CD14-positive monocyte (primary cell): ENCODE measurements around the gene OSCP1. TPM values are rescaled to one million over a fixed set of nuclear protein-coding genes. Genes with fewer than 3 reads are reported as not detected.

ENCODE experiments used
- DNase-seq, 3 donors: peaks; one replicate each; pipeline ENCODE4 v3.0.0-alpha.2; 2011 to 2022
- H2AFZ ChIP-seq: 2 replicates; pipeline ENCODE4 v1.6.0; 2012; ENCODE audit warnings: mild to moderate bottlenecking, low read depth, low read length, inconsistent platforms; ENCODE audit not compliant: insufficient read depth, poor library complexity, severe bottlenecking
- H3K27ac ChIP-seq, 2 donors: 1 replicate in 1 of 2; 2 replicates in 1 of 2; pipeline ENCODE4 v1.5.1; 2012 to 2013; ENCODE audit warnings: low read length in 2 of 2, control low read depth in 1 of 2, inconsistent platforms in 1 of 2, low read depth in 1 of 2, mild to moderate bottlenecking in 1 of 2
- H3K27me3 ChIP-seq, 2 donors: one replicate each; pipeline versions ENCODE4 v1.6.0 to v1.6.1; 2011 to 2013; ENCODE audit warnings: low read length in 2 of 2; ENCODE audit not compliant: control insufficient read depth in 2 of 2, insufficient read depth in 2 of 2
- H3K36me3 ChIP-seq, 2 donors: replicated peaks in 1 of 2; 1 replicate in 1 of 2; 2 replicates in 1 of 2; pipeline versions ENCODE4 v1.5.1 to v1.6.1; 2012 to 2013; ENCODE audit warnings: low read length in 2 of 2, control low read depth in 1 of 2, inconsistent platforms in 1 of 2, mild to moderate bottlenecking in 1 of 2; ENCODE audit not compliant: insufficient read depth in 2 of 2, control insufficient read depth in 1 of 2
- H3K4me1 ChIP-seq, 2 donors: 1 replicate in 1 of 2; 2 replicates in 1 of 2; pipeline versions ENCODE4 v1.5.1 to v1.6.1; 2012 to 2013; ENCODE audit warnings: low read length in 2 of 2, control low read depth in 1 of 2, inconsistent platforms in 1 of 2, mild to moderate bottlenecking in 1 of 2, moderate library complexity in 1 of 2; ENCODE audit not compliant: insufficient read depth in 2 of 2, control insufficient read depth in 1 of 2
- H3K4me2 ChIP-seq: replicated peaks from 2 replicates; pipeline ENCODE3; 2012; ENCODE audit warnings: low read length, moderate library complexity, mild to moderate bottlenecking; ENCODE audit not compliant: poor library complexity, severe bottlenecking; ENCODE audit errors: extremely low read depth
- H3K4me3 ChIP-seq, 3 experiments: fragments of 200-600 bp in 1 of 3; sonication (generic) in 1 of 3; replicated peaks in 1 of 3; 1 replicate in 2 of 3; 2 replicates in 1 of 3; pipeline ENCODE4 v1.5.1; 2011 to 2013; ENCODE audit warnings: low read length in 3 of 3, mild to moderate bottlenecking in 3 of 3, control low read depth in 2 of 3, low read depth in 2 of 3, inconsistent platforms in 1 of 3, moderate library complexity in 1 of 3
- H3K79me2 ChIP-seq: 2 replicates; pipeline ENCODE4 v1.6.0; 2012; ENCODE audit warnings: mild to moderate bottlenecking, control low read depth, inconsistent platforms, low read length, moderate library complexity; ENCODE audit not compliant: insufficient read depth
- H3K9ac ChIP-seq: 2 replicates; pipeline ENCODE4 v1.6.0; 2017; ENCODE audit warnings: low read length, mild to moderate bottlenecking; ENCODE audit not compliant: insufficient read depth, poor library complexity, severe bottlenecking
- H3K9me3 ChIP-seq, 2 donors: replicated peaks in 1 of 2; 1 replicate in 1 of 2; 2 replicates in 1 of 2; pipeline versions ENCODE4 v1.5.1 to v1.6.1; 2012 to 2013; ENCODE audit warnings: low read length in 2 of 2, control low read depth in 1 of 2; ENCODE audit not compliant: control insufficient read depth in 1 of 2, insufficient read depth in 1 of 2
- H4K20me1 ChIP-seq: 2 replicates; pipeline ENCODE4 v1.6.0; 2012; ENCODE audit warnings: mild to moderate bottlenecking, low read length, control low read depth, moderate library complexity; ENCODE audit not compliant: insufficient read depth
- H3K27ac Mint-ChIP-seq, 7 donors: one replicate each; pipeline ENCODE4 v1.8.0; 2020; ENCODE audit warnings: mild to moderate bottlenecking in 7 of 7, mixed read lengths in 7 of 7, moderate library complexity in 6 of 7, inconsistent platforms in 2 of 7
- H3K27me3 Mint-ChIP-seq, 3 donors: one replicate each; pipeline ENCODE4 v1.8.0; 2021 to 2022; ENCODE audit warnings: low read depth in 3 of 3, mild to moderate bottlenecking in 3 of 3, mixed read lengths in 3 of 3, moderate library complexity in 3 of 3, inconsistent platforms in 1 of 3
- H3K36me3 Mint-ChIP-seq, 2 donors: one replicate each; pipeline ENCODE4 v1.8.0; 2020; ENCODE audit warnings: mixed read lengths in 2 of 2, inconsistent platforms in 1 of 2, mild to moderate bottlenecking in 1 of 2
- H3K4me1 Mint-ChIP-seq: one replicate; pipeline ENCODE4 v1.8.0; 2020; ENCODE audit warnings: mild to moderate bottlenecking, mixed read lengths
- H3K4me3 Mint-ChIP-seq, 2 donors: one replicate each; pipeline ENCODE4 v1.8.0; 2020; ENCODE audit warnings: mild to moderate bottlenecking in 2 of 2, mixed read lengths in 2 of 2, moderate library complexity in 1 of 2
- H3K9me3 Mint-ChIP-seq, 7 donors: one replicate each; pipeline ENCODE4 v1.8.0; 2020 to 2022; ENCODE audit warnings: mixed read lengths in 7 of 7, mild to moderate bottlenecking in 6 of 7, moderate library complexity in 6 of 7, inconsistent platforms in 2 of 7
- CTCF ChIP-seq: fragments of 200-600 bp; IDR thresholded peaks from one replicate; pipeline ENCODE4 v1.8.0; 2022; ENCODE audit warnings: antibody characterized with exemption, mild to moderate bottlenecking
- WGBS: methylation state at CpG from one replicate; pipeline ENCODE4 v1.1.5; 2013; ENCODE audit warnings: missing lambda C conversion rate; ENCODE audit not compliant: insufficient coverage; 5-methylcytosine and 5-hydroxymethylcytosine counted together
- intact Hi-C, 2 donors: fragments of 100-400 bp; cut with micrococcal nuclease; formaldehyde crosslinking; loops; one replicate each; pipeline versions ENCODE4 v1.15.0 to v1.15.1; 2023
- polyA minus RNA-seq: library from RNA; depleted of rRNA, polyadenylated mRNA; stranded (reverse); fragments of >200 nt; gene quantifications from 2 replicates; pipeline ENCODE4 v1.2.3, GENCODE V29; 2012
- polyA plus RNA-seq, 3 donors: library from polyadenylated mRNA; depleted of rRNA in 1 of 3; unstranded in 2 of 3; stranded (reverse) in 1 of 3; fragments of 300-500 nt in 2 of 3; fragments of >200 nt in 1 of 3; fragmentation: Illumina TruSeq in 2 of 3; gene quantifications; 1 replicate in 2 of 3; 2 replicates in 1 of 3; pipeline ENCODE4 v1.2.3, GENCODE V29; 2012 to 2021
- total RNA-seq, 12 experiments: library from RNA in 1 of 12; stranded (reverse) in 1 of 12; fragments of 120-200 nt in 1 of 12; gene quantifications; one replicate each; pipeline ENCODE4 v1.2.4 and lab custom pipeline; 2013 to 2026; ENCODE audit warnings: mixed read lengths in 6 of 12, inconsistent platforms in 1 of 12

The OSCP1 gene, protein sequence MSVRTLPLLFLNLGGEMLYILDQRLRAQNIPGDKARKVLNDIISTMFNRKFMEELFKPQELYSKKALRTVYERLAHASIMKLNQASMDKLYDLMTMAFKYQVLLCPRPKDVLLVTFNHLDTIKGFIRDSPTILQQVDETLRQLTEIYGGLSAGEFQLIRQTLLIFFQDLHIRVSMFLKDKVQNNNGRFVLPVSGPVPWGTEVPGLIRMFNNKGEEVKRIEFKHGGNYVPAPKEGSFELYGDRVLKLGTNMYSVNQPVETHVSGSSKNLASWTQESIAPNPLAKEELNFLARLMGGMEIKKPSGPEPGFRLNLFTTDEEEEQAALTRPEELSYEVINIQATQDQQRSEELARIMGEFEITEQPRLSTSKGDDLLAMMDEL
- 0.48 TPM for total RNA-seq (2013)
- polyA plus RNA-seq = under 1 TPM in 2 of 3 donors, not detected in 1; 0.12 to 0.82 TPM
- polyA minus RNA-seq = 0.28 TPM in 1 of 2 replicates, not detected in the other
- total RNA-seq (lab: John Stamatoyannopoulos, UW) = 0.29 to 2.3 (median 0.85) reads per million in 11 experiments

DNA sequence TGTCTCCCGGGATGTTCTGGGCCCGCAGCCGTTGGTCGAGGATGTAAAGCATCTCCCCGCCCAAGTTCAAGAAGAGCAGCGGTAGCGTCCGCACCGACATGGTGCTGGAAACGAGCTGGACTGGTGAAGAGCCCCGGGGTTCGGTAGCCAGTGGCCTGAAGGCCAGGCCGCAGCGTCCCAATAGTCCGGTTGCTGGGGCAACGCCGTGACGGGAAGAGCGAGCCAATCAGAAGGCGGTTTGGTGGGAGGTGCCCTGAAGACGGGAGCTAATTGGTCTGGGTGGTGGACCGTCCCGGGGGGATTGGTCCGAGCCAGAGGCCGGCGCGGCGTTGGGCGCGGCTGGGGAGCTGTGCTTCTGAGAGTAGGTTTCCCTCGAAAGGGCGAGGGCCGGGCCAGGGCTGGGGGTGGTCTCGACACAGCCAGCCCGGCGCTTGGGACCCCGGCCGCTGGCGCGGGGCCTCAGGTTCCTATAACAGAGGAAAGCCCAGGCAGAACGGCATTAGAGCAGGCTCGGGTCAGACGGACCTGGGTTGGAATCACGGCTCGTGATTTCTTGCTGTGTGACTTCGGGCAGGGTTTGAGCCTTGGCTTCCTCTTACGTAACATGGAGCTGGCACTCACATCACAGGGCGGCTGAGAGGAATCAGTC is at the start of gene OSCP1:
TSS of gene OSCP1 (minus strand) at position 182 of the 649 bp plus-strand sequence. CDS start at position 100, 82 bp downstream.
- Histone ChIP-seq H3K4me2 (peak within 1 kb of the TSS; percentile 75), H3K4me3 (peak within 1 kb of the TSS; percentile 32 to 74 (median 48)), H2AFZ (peak within 1 kb of the TSS; percentile 89), H3K9me3 (no peaks in the 10 kb centered on the region), H3K4me1 (peaks cover 28 to 36% of the 10 kb centered on the region in 2 donors), H3K9ac (peak within 1 kb of the TSS; percentile 74), H3K27ac (peak within 1 kb of the TSS; percentile 85 to 94), H3K36me3 (peaks cover 9 to 16% of the 10 kb centered on the region in 2 donors), H3K79me2 (no peaks in the 10 kb centered on the region), H3K27me3 (no peaks in the 10 kb centered on the region), H4K20me1 (no peaks in the 10 kb centered on the region)
- intact Hi-C loops = no loop called here
- TF ChIP-seq CTCF = no peak
- DNase-seq = peak; percentile 95 to 97 (median 95)
- Mint-ChIP-seq H3K9me3 (no peaks in the 10 kb centered on the region), H3K27ac (peak within 1 kb of the TSS; percentile 91 to 97 (median 96)), H3K27me3 (peaks cover 1 to 18% (median 3%) of the 10 kb centered on the region in 3 donors), H3K36me3 (peaks cover 10 to 20% of the 10 kb centered on the region in 2 donors), H3K4me3 (peak within 1 kb of the TSS; percentile 80 to 89), H3K4me1 (peaks cover 29% of the 10 kb centered on the region)
- under 1% methylated on average over 43 of the region's 48 CpGs for WGBS

GRCh38 chr1:36497207-36497606 is 47.0 kb upstream of the OSCP1 start:
- H3K9me3 Mint-ChIP-seq = no peaks in the 10 kb centered on the region
- no peak overlapping the region for H3K4me3 ChIP-seq
- intact Hi-C loops = no loop called here
- WGBS = no CpG with 5 or more reads among the region's 2 CpGs
- no peaks in the 10 kb centered on the region for H3K79me2 ChIP-seq
- no peaks in the 10 kb centered on the region for H3K36me3 Mint-ChIP-seq
- H3K36me3 ChIP-seq = no peaks in the 10 kb centered on the region
- no peaks in the 10 kb centered on the region for H3K27me3 ChIP-seq
- H4K20me1 ChIP-seq = no peaks in the 10 kb centered on the region
- TF ChIP-seq CTCF = no peak
- no peak overlapping the region for H3K4me2 ChIP-seq
- H3K4me1 Mint-ChIP-seq = peaks cover 1% of the 10 kb centered on the region
- no peak for DNase-seq
- H3K4me1 ChIP-seq = no peaks in the 10 kb centered on the region
- H3K27ac Mint-ChIP-seq = no peak overlapping the region
- H3K9ac ChIP-seq = no peak overlapping the region
- H3K27me3 Mint-ChIP-seq = peaks cover 3 to 8% (median 4%) of the 10 kb centered on the region in 3 donors
- no peak overlapping the region for H3K4me3 Mint-ChIP-seq
- H2AFZ ChIP-seq = no peak overlapping the region
- no peak overlapping the region for H3K27ac ChIP-seq
- H3K9me3 ChIP-seq = no peaks in the 10 kb centered on the region
